CD4-positive, alpha-beta T cell (primary cell): ENCODE data around the gene ZNF536. TPM values are rescaled to one million over a fixed set of nuclear protein-coding genes. Genes with fewer than 3 reads are reported as not detected.

Experiments
- ATAC-seq: fragments of 200-7000 bp; cut with Tn5 transposase; one replicate; pipeline ENCODE4 v1.10.0; 2022; ENCODE audit warnings: mild to moderate bottlenecking; ENCODE audit not compliant: poor library complexity
- CTCF ChIA-PET: fragments of 350-600 bp; sonication (Branson Sonifier 250); formaldehyde crosslinking; loops from one replicate; lab custom pipeline; 2021; ENCODE audit warnings: antibody characterized with exemption, inconsistent platforms; lab: Charles Lee
- POLR2A ChIA-PET: fragments of 350-600 bp; sonication (Branson Sonifier 250); formaldehyde crosslinking; loops from one replicate; lab custom pipeline; 2021; ENCODE audit warnings: antibody characterized with exemption, inconsistent platforms; lab: Charles Lee
- DNase-seq, 14 experiments: peaks; one replicate each; pipeline ENCODE4 v3.0.0-alpha.2; 2013 to 2020; ENCODE audit warnings: mixed read lengths in 2 of 14
- H3K27ac ChIP-seq, 2 donors: one replicate each; pipeline versions ENCODE4 v1.5.1 to v1.7.0; 2013; ENCODE audit warnings: low read length in 2 of 2, low read depth in 1 of 2, mild to moderate bottlenecking in 1 of 2
- H3K27me3 ChIP-seq, 2 experiments: 1 replicate in 1 of 2; 2 replicates in 1 of 2; pipeline versions ENCODE4 v1.6.1 to v1.7.0; 2013; ENCODE audit warnings: low read length in 2 of 2, control low read depth in 1 of 2, mild to moderate bottlenecking in 1 of 2, moderate library complexity in 1 of 2; ENCODE audit not compliant: insufficient read depth in 2 of 2, control insufficient read depth in 1 of 2
- H3K36me3 ChIP-seq: one replicate; pipeline ENCODE4 v1.6.1; 2013; ENCODE audit warnings: low read length, control low read depth; ENCODE audit not compliant: insufficient read depth
- H3K4me1 ChIP-seq: one replicate; pipeline ENCODE4 v1.6.1; 2013; ENCODE audit warnings: low read length, control low read depth; ENCODE audit not compliant: insufficient read depth
- H3K4me3 ChIP-seq: one replicate; pipeline ENCODE4 v1.5.1; 2013; ENCODE audit warnings: mild to moderate bottlenecking, low read length, moderate library complexity
- H3K9me3 ChIP-seq, 2 experiments: 1 replicate in 1 of 2; 2 replicates in 1 of 2; pipeline versions ENCODE4 v1.6.1 to v1.7.0; 2013; ENCODE audit warnings: low read length in 2 of 2, mild to moderate bottlenecking in 2 of 2, control low read depth in 1 of 2, moderate library complexity in 1 of 2; ENCODE audit not compliant: control insufficient read depth in 1 of 2, insufficient read depth in 1 of 2
- H3K27ac Mint-ChIP-seq: one replicate; pipeline ENCODE4 v1.8.0; 2020; ENCODE audit warnings: mixed read lengths
- H3K27me3 Mint-ChIP-seq: one replicate; pipeline ENCODE4 v1.8.0; 2021; ENCODE audit warnings: mixed read lengths
- H3K36me3 Mint-ChIP-seq: one replicate; pipeline ENCODE4 v1.8.0; 2021; ENCODE audit warnings: low read depth, mixed read lengths
- H3K4me1 Mint-ChIP-seq: one replicate; pipeline ENCODE4 v1.8.0; 2021; ENCODE audit warnings: low read depth, mixed read lengths
- H3K4me3 Mint-ChIP-seq: one replicate; pipeline ENCODE4 v1.8.0; 2020; ENCODE audit warnings: mild to moderate bottlenecking, mixed read lengths
- H3K9me3 Mint-ChIP-seq: one replicate; pipeline ENCODE4 v1.8.0; 2020; ENCODE audit warnings: mixed read lengths
- intact Hi-C, 2 experiments: fragments of 100-400 bp; cut with DNase I in 1 of 2; cut with micrococcal nuclease in 1 of 2; formaldehyde crosslinking; loops; one replicate each; pipeline versions ENCODE4 v1.15.1 to v1.9.0; 2023 to 2025; cut with DNase I, micrococcal nuclease
- total RNA-seq, 174 experiments: library from RNA in 2 of 174; stranded (reverse) in 2 of 174; gene quantifications; one replicate each; pipeline ENCODE4 v1.2.3 and lab custom pipeline; 2021 to 2026
- TF ChIP-seq, protein P1 (sequence below): fragments of 200-600 bp; IDR thresholded peaks from one replicate; pipeline ENCODE4 v1.8.0; 2022; ENCODE audit warnings: antibody characterized with exemption, mild to moderate bottlenecking

The ZNF536 gene
- total RNA-seq, 2 experiments from 2014 or later = not detected

DNA sequence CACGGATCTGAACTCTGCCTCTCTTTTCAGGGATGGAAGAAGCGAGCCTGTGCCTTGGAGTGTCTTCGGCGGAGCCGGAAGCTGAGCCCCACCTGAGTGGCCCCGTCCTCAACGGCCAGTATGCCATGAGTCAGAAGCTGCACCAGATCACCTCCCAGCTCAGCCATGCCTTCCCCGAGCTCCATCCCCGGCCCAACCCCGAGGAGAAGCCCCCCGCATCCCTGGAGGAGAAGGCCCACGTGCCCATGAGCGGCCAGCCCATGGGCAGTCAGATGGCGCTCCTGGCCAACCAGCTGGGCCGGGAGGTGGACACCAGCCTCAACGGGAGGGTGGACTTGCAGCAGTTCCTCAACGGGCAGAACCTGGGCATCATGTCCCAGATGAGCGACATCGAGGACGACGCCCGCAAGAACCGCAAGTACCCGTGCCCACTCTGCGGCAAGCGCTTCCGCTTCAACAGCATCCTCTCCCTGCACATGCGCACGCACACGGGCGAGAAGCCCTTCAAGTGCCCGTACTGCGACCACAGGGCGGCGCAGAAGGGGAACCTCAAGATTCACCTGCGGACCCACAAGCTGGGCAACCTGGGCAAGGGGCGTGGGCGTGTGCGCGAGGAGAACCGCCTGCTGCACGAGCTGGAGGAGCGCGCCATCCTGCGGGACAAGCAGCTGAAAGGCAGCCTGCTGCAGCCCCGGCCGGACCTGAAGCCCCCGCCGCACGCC lies 71.5 kb downstream of the ZNF536 start:
- TF ChIP-seq, protein P1, sequence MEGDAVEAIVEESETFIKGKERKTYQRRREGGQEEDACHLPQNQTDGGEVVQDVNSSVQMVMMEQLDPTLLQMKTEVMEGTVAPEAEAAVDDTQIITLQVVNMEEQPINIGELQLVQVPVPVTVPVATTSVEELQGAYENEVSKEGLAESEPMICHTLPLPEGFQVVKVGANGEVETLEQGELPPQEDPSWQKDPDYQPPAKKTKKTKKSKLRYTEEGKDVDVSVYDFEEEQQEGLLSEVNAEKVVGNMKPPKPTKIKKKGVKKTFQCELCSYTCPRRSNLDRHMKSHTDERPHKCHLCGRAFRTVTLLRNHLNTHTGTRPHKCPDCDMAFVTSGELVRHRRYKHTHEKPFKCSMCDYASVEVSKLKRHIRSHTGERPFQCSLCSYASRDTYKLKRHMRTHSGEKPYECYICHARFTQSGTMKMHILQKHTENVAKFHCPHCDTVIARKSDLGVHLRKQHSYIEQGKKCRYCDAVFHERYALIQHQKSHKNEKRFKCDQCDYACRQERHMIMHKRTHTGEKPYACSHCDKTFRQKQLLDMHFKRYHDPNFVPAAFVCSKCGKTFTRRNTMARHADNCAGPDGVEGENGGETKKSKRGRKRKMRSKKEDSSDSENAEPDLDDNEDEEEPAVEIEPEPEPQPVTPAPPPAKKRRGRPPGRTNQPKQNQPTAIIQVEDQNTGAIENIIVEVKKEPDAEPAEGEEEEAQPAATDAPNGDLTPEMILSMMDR = no peak
- no peak for DNase-seq
- H3K27ac Mint-ChIP-seq = no peak overlapping the region

DNA sequence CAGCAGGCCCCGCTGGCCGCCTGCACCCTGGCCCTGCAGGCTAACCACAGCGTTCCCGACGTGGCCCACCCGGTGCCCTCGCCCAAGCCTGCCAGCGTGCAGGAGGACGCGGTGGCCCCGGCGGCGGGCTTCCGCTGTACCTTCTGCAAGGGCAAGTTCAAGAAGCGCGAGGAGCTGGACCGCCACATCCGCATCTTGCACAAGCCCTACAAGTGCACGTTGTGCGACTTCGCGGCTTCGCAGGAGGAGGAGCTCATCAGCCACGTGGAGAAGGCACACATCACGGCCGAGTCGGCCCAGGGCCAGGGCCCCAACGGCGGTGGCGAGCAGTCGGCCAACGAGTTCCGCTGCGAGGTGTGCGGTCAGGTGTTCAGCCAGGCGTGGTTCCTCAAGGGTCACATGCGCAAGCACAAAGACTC lies 72.1 kb downstream of the ZNF536 start:
- Mint-ChIP-seq H3K36me3 (no peaks in the 10 kb centered on the region), H3K27ac (no peak overlapping the region), H3K27me3 (peaks cover 9% of the 10 kb centered on the region), H3K4me1 (no peaks in the 10 kb centered on the region), H3K9me3 (peaks cover 3% of the 10 kb centered on the region), H3K4me3 (no peak overlapping the region)
- ATAC-seq (no peak), DNase-seq (no peak)
- intact Hi-C loops = no loop called here
- H3K36me3 ChIP-seq = no peaks in the 10 kb centered on the region
- no peaks in the 10 kb centered on the region for H3K4me1 ChIP-seq
- H3K9me3 ChIP-seq = peaks cover 0 to 34% of the 10 kb centered on the region in 2 experiments
- H3K4me3 ChIP-seq = no peak overlapping the region
- CTCF ChIA-PET = no interaction called here
- TF ChIP-seq, protein P1 = no peak
- POLR2A ChIA-PET = no interaction called here
- no peak overlapping the region for H3K27ac ChIP-seq
- H3K27me3 ChIP-seq = no peaks in the 10 kb centered on the region

More for the DNA sequence above, 71.5 kb downstream of the ZNF536 start:
- Histone ChIP-seq H3K4me3 (no peak overlapping the region), H3K36me3 (no peaks in the 10 kb centered on the region), H3K4me1 (no peaks in the 10 kb centered on the region), H3K27ac (no peak overlapping the region), H3K27me3 (no peaks in the 10 kb centered on the region), H3K9me3 (peaks cover 0 to 34% of the 10 kb centered on the region in 2 experiments)
- H3K36me3 Mint-ChIP-seq = no peaks in the 10 kb centered on the region
- peaks cover 3% of the 10 kb centered on the region for H3K9me3 Mint-ChIP-seq
- ChIA-PET POLR2A (no interaction called here), CTCF (no interaction called here)
- ATAC-seq = no peak
- H3K27me3 Mint-ChIP-seq = peaks cover 3% of the 10 kb centered on the region
- no peak overlapping the region for H3K4me3 Mint-ChIP-seq
- no peaks in the 10 kb centered on the region for H3K4me1 Mint-ChIP-seq
- intact Hi-C loops = no loop called here

DNA sequence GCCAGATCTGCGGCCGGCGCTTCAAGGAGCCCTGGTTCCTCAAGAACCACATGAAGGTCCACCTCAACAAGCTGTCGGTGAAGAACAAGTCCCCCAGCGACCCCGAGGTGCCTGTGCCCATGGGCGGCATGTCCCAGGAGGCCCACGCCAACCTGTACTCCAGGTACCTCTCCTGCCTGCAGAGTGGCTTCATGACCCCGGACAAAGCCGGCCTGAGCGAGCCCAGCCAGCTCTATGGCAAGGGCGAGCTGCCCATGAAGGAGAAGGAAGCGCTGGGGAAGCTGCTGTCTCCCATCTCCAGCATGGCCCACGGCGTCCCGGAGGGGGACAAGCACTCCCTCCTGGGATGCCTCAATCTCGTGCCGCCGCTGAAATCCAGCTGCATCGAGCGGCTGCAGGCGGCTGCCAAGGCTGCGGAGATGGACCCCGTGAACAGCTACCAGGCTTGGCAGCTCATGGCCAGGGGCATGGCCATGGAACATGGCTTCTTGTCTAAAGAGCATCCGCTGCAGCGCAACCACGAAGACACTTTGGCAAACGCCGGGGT lies 72.6 kb downstream of the ZNF536 start:
- H3K4me3 Mint-ChIP-seq = no peak overlapping the region
- intact Hi-C loops = no loop called here

More for the DNA sequence above, 72.6 kb downstream of the ZNF536 start:
- Mint-ChIP-seq H3K36me3 (no peaks in the 10 kb centered on the region), H3K4me1 (no peaks in the 10 kb centered on the region), H3K9me3 (peaks cover 3% of the 10 kb centered on the region), H3K27ac (no peak overlapping the region), H3K27me3 (peaks cover 14% of the 10 kb centered on the region)
- ATAC-seq (no peak), DNase-seq (no peak)
- Histone ChIP-seq H3K9me3 (peaks cover 0 to 34% of the 10 kb centered on the region in 2 experiments), H3K4me3 (no peak overlapping the region), H3K27ac (no peak overlapping the region), H3K4me1 (no peaks in the 10 kb centered on the region), H3K36me3 (no peaks in the 10 kb centered on the region), H3K27me3 (no peaks in the 10 kb centered on the region)
- POLR2A ChIA-PET = no interaction called here
- TF ChIP-seq, protein P1 = no peak
- CTCF ChIA-PET = no interaction called here
